ENCODE measurements around the gene ANKFN1.

ANKFN1 gene

DNA sequence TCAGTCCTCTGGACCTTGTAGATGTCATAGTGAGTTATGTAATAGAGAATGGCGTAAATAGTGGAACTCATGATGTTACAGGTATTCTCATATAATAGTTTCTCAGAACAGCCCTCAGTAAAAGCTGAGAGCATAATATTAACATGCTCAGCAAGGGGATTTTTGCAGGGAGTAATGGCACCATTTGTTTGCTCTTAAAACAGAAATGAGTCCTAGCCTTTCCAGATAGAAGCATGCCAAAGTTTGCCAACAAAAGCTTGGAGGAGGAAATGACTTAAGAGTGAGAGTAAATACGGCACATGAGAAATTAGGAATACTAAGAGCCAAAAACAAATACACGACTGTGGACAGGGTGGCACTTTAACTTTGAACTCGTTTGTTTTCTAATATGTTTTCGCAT, 198.4 kb downstream of the ANKFN1 start:
- TF ChIP-seq CTCF (conservative IDR thresholded peaks at IDR 0.05; ENCODE audit: low read length): no peak
- no peak overlapping the region for H3K4me3 ChIP-seq (ENCODE audit: low read length)
- no peak for DNase-seq (ENCODE audit: low read depth)

- H3K4me3 ChIP-seq (ENCODE audit: low read length): no peak overlapping the region
- TF ChIP-seq CTCF (conservative IDR thresholded peaks at IDR 0.05; ENCODE audit: low read length): no peak
- DNase-seq (ENCODE audit: low read depth): no peak
Observed at GRCh38 chr17:56358651-56359050, 205.4 kb downstream of the ANKFN1 start.

DNA sequence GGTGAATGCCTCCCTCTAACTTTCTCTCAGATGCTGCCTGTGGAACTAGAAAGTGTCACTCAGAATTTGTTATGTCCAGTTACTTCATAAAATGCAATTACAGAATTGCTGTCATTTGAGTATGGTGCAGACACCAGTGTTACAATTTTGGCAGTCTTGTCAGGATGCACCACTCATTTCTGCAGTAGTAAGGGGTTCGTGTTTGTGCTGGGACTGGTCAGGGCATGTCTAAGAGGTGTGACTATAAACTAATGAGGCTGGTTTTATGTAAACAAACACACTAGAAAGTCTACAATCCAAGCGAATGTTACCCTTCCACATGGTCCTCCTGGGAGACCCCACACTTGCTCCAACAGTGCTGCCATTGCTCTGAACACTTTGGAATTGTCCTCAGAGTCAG, 206.2 kb downstream of the ANKFN1 start:
- H3K4me3 ChIP-seq (ENCODE audit: low read length): no peak overlapping the region
- DNase-seq (ENCODE audit: low read depth): no peak
- TF ChIP-seq CTCF (conservative IDR thresholded peaks at IDR 0.05; ENCODE audit: low read length): no peak

DNA sequence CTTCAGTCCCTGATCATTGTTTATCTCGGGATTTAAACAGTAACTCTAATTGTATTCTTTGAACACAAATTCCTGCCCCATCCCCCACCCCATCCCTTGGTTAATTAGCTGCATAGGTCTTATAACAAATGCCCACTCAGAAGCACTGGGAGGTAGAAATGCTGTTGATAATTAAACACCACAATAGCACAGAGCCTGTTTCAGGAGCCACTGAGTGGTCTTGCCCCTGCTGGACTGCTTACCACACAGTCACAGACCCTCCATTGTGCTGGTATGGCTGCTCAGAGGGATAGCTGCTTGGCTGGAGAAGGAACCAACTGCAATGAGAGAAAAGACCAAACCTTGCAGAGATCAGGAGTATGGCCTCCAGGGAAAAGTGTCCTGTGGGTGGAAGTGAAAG, 214.1 kb downstream of the ANKFN1 start:
- no peak for DNase-seq (ENCODE audit: low read depth)
- H3K4me3 ChIP-seq (ENCODE audit: low read length): no peak overlapping the region

DNA sequence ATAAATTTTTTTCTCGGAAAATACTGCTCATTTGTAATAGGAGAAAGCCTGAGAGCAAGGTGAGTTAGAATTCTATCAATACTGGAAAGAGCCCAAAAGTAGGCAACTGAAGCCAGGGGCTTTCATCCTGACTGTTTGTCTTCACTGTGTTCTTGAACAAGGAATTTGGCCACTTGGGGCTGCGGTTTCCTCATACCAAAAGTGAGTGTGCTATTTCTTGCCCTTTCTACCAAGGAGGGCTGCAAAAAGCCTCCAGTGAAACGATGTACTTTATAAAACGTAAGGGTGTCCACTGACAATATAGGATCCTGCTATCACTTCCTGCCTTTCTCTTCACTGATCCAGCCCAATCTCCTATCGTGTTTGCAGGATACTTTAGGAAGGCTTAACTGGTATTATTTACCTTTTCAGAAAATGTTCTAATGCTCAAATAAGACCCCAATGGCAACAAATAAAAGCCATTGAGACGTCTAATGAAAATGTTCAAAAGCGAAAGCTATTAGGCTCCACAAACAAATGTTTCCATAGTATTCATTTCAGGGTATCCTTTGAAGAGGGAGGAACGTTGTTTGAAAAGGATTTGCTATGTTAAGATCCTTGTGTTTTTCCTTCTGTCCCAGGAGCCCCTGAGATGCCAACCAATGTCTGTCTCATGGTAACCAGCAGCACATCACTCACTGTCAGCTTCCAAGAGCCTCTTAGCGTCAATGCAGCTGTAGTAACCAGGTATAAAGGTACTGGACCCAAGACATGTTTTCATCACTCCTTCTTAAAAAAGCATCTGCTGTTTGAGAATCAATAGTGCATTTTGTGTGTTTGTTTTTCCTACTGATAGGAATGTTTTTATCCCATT, 220.9 kb downstream of the ANKFN1 start:
- no peak for TF ChIP-seq CTCF (conservative IDR thresholded peaks at IDR 0.05; ENCODE audit: low read length)
- no peak for DNase-seq (ENCODE audit: low read depth)
- H3K4me3 ChIP-seq (ENCODE audit: low read length): no peak overlapping the region

More for the DNA sequence above, 214.1 kb downstream of the ANKFN1 start:
- no peak for TF ChIP-seq CTCF (conservative IDR thresholded peaks at IDR 0.05; ENCODE audit: low read length)

GRCh38 chr17:56389356-56389755, 236.1 kb downstream of the ANKFN1 start:
- no peak for TF ChIP-seq CTCF (conservative IDR thresholded peaks at IDR 0.05; ENCODE audit: low read length)
- DNase-seq (ENCODE audit: low read depth): no peak
- no peak overlapping the region for H3K4me3 ChIP-seq (ENCODE audit: low read length)

DNA sequence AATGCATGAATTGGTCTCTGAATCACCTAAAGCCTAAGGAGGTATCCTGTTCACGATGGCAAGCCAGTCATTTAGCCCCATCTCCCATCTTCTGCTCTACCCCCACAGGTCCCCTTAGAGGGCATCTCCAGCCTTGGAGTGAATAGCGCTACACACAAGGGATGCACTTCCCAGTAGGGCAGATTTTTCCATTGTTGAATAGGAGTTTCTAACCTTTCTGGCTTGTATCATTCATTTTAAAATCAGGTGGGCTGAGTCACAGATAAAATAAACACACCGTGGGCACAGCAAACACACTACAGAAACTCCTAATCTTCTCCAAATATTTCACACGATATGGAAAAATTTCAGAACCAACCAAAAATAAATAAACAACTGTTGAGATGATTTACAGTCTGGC, 239.0 kb downstream of the ANKFN1 start:
- H3K4me3 ChIP-seq (ENCODE audit: low read length): no peak overlapping the region
- TF ChIP-seq CTCF (conservative IDR thresholded peaks at IDR 0.05; ENCODE audit: low read length): no peak
- no peak for DNase-seq (ENCODE audit: low read depth)
